Liver (tissue), 9 donors: ENCODE measurements around the gene KCNQ5. TPM values are rescaled to one million over a fixed set of nuclear protein-coding genes. Genes with fewer than 3 reads are reported as not detected.

Source experiments
- DNase-seq: peaks from one replicate; pipeline ENCODE4 v3.0.0-alpha.2; 2017; ENCODE audit warnings: low spot score
- H3K27ac ChIP-seq, 2 donors: one replicate each; pipeline ENCODE4 v1.7.0; 2013; ENCODE audit warnings: inconsistent platforms in 2 of 2, low read length in 2 of 2, control low read depth in 1 of 2, low read depth in 1 of 2, mild to moderate bottlenecking in 1 of 2
- H3K27me3 ChIP-seq, 4 donors: one replicate each; pipeline versions ENCODE4 v1.6.1 to v1.7.0; 2013; ENCODE audit warnings: low read length in 3 of 4, inconsistent platforms in 1 of 4, mild to moderate bottlenecking in 1 of 4, moderate library complexity in 1 of 4; ENCODE audit not compliant: control insufficient read depth in 4 of 4, insufficient read depth in 4 of 4
- H3K36me3 ChIP-seq, 4 donors: one replicate each; pipeline versions ENCODE4 v1.6.1 to v1.7.0; 2013; ENCODE audit warnings: low read length in 3 of 4, mild to moderate bottlenecking in 3 of 4, low read depth in 1 of 4, moderate library complexity in 1 of 4; ENCODE audit not compliant: control insufficient read depth in 4 of 4, insufficient read depth in 3 of 4
- H3K4me1 ChIP-seq, 4 donors: one replicate each; pipeline versions ENCODE4 v1.6.1 to v1.7.0; 2013; ENCODE audit warnings: low read length in 3 of 4, mild to moderate bottlenecking in 3 of 4, moderate library complexity in 1 of 4; ENCODE audit not compliant: control insufficient read depth in 4 of 4, insufficient read depth in 4 of 4
- H3K4me3 ChIP-seq, 3 donors: one replicate each; pipeline versions ENCODE4 v1.6.1 to v1.7.0; 2013; ENCODE audit warnings: low read length in 3 of 3, control low read depth in 1 of 3, low read depth in 1 of 3, mild to moderate bottlenecking in 1 of 3
- H3K9ac ChIP-seq, 2 donors: one replicate each; pipeline ENCODE4 v1.7.0; 2013; ENCODE audit warnings: low read length in 2 of 2, mild to moderate bottlenecking in 2 of 2, moderate library complexity in 2 of 2, control low read depth in 1 of 2, low read depth in 1 of 2
- H3K9me3 ChIP-seq, 4 donors: one replicate each; pipeline versions ENCODE4 v1.6.1 to v1.7.0; 2013; ENCODE audit warnings: low read length in 3 of 4; ENCODE audit not compliant: control insufficient read depth in 4 of 4
- CTCF ChIP-seq: fragments of 150-350 bp; IDR thresholded peaks from 2 replicates; pipeline ENCODE4 v1.5.1; 2017; ENCODE audit warnings: improper control_type of control experiment, low read depth, low read length; ENCODE audit not compliant: missing input control
- EGR1 ChIP-seq, 2 donors: IDR thresholded peaks; 2 replicates each; pipeline ENCODE4 v1.6.1; 2016 to 2018; ENCODE audit warnings: antibody characterized with exemption in 2 of 2, low read depth in 2 of 2
- FOXA1 ChIP-seq: IDR thresholded peaks from 2 replicates; pipeline ENCODE4 v1.6.1; 2016; ENCODE audit warnings: antibody characterized with exemption
- FOXA2 ChIP-seq: IDR thresholded peaks from 2 replicates; pipeline ENCODE4 v1.6.1; 2016; ENCODE audit warnings: antibody characterized with exemption
- HNF4G ChIP-seq: IDR thresholded peaks from 2 replicates; pipeline ENCODE4 v1.6.1; 2016; ENCODE audit warnings: antibody characterized with exemption
- JUND ChIP-seq, 2 donors: IDR thresholded peaks; 2 replicates each; pipeline ENCODE4 v1.6.1; 2016; ENCODE audit warnings: antibody characterized with exemption in 2 of 2
- MAX ChIP-seq: IDR thresholded peaks from 2 replicates; pipeline ENCODE4 v1.6.1; 2016; ENCODE audit warnings: antibody characterized with exemption
- NR2F2 ChIP-seq: IDR thresholded peaks from 2 replicates; pipeline ENCODE4 v1.6.1; 2016; ENCODE audit warnings: antibody characterized with exemption
- RAD21 ChIP-seq, 2 donors: IDR thresholded peaks; 2 replicates each; pipeline ENCODE4 v1.6.1; 2016; ENCODE audit warnings: antibody characterized with exemption in 2 of 2, mild to moderate bottlenecking in 2 of 2
- REST ChIP-seq: IDR thresholded peaks from 2 replicates; pipeline ENCODE4 v1.6.1; 2016; ENCODE audit warnings: antibody characterized with exemption, mild to moderate bottlenecking
- RXRA ChIP-seq, 2 donors: IDR thresholded peaks; 2 replicates each; pipeline ENCODE4 v1.6.1; 2017 to 2018; ENCODE audit warnings: antibody characterized with exemption in 2 of 2, mild to moderate bottlenecking in 1 of 2
- SP1 ChIP-seq: IDR thresholded peaks from 2 replicates; pipeline ENCODE4 v1.6.1; 2018; ENCODE audit warnings: antibody characterized with exemption, mild to moderate bottlenecking
- ZBTB33 ChIP-seq: IDR thresholded peaks from 2 replicates; pipeline ENCODE4 v1.6.1; 2016; ENCODE audit warnings: antibody characterized with exemption
- WGBS: extraction: QIAGEN DNeasy Blood & Tissue Kit; methylation state at CpG from one replicate; pipeline ENCODE4 v1.1.7; 2013; 5-methylcytosine and 5-hydroxymethylcytosine counted together
- polyA plus RNA-seq, 2 donors: library from polyadenylated mRNA; stranded (reverse) in 1 of 2; unstranded in 1 of 2; fragments of 200-250 nt in 1 of 2; fragments of >200 nt in 1 of 2; fragmentation: Nextera tagmentation in 1 of 2; extraction: Ambion mirVana in 1 of 2; gene quantifications; one replicate each; pipeline versions ENCODE4 v1.2.1 to v1.2.3, GENCODE V29; 2013 to 2015
- total RNA-seq, 2 donors: library from RNA; depleted of rRNA; stranded (reverse); fragments of >200 nt; gene quantifications; one replicate each; pipeline ENCODE4 v1.2.3, GENCODE V29; 2014
- donor health status: healthy.
- donor health status: healthy.
- donor health status: healthy.
- donor health status: healthy.
- donor health status: healthy.

KCNQ5 gene
- total and polyA plus RNA-seq, 4 donors, result 0.02 to 1.1 (median 0.15) TPM

GRCh38 chr6:73156793-73157767 is 535.2 kb downstream of the KCNQ5 start:
- H3K4me1 ChIP-seq, result no peaks in the 10 kb centered on the region
- DNase-seq, result no peak
- H3K9ac ChIP-seq, result no peak overlapping the region
- no peaks in the 10 kb centered on the region for H3K36me3 ChIP-seq
- 85% methylated on average over 41 of the region's 41 CpGs for WGBS
- no peaks in the 10 kb centered on the region for H3K9me3 ChIP-seq
- TF ChIP-seq SP1 (no peak), FOXA2 (no peak), JUND (IDR thresholded peaks at IDR 0.05) (no peak), REST (no peak), RXRA (IDR thresholded peaks at IDR 0.05) (no peak), EGR1 (IDR thresholded peaks at IDR 0.05; ENCODE audit: low read depth in 2 of 2) (no peak), HNF4G (no peak), ZBTB33 (no peak)
- H3K4me3 ChIP-seq, result no peak overlapping the region
- no peaks in the 10 kb centered on the region for H3K27me3 ChIP-seq
- H3K27ac ChIP-seq, result no peak overlapping the region

GRCh38 chr6:73157870-73158269 is 536.0 kb downstream of the KCNQ5 start:
- no peaks in the 10 kb centered on the region for H3K9me3 ChIP-seq
- DNase-seq, result no peak
- H3K36me3 ChIP-seq, result no peaks in the 10 kb centered on the region
- no peak overlapping the region for H3K27ac ChIP-seq
- no peak overlapping the region for H3K4me3 ChIP-seq
- no peaks in the 10 kb centered on the region for H3K4me1 ChIP-seq
- no peak overlapping the region for H3K9ac ChIP-seq
- H3K27me3 ChIP-seq, result no peaks in the 10 kb centered on the region
- 73% methylated on average over 34 of the region's 34 CpGs for WGBS
- TF ChIP-seq NR2F2 (no peak), REST (no peak), SP1 (no peak), RAD21 (IDR thresholded peaks at IDR 0.05) (no peak), EGR1 (IDR thresholded peaks at IDR 0.05; ENCODE audit: low read depth in 2 of 2) (no peak), FOXA2 (no peak), HNF4G (no peak), MAX (no peak), FOXA1 (no peak), ZBTB33 (no peak), CTCF (no peak)
